Measurements from ENCODE around the gene HOXC9. TPM values are rescaled to one million over a fixed set of nuclear protein-coding genes. Genes with fewer than 3 reads are reported as not detected.

HOXC9 gene
- total RNA-seq, 1 experiment from 2014 or later: not detected

DNA sequence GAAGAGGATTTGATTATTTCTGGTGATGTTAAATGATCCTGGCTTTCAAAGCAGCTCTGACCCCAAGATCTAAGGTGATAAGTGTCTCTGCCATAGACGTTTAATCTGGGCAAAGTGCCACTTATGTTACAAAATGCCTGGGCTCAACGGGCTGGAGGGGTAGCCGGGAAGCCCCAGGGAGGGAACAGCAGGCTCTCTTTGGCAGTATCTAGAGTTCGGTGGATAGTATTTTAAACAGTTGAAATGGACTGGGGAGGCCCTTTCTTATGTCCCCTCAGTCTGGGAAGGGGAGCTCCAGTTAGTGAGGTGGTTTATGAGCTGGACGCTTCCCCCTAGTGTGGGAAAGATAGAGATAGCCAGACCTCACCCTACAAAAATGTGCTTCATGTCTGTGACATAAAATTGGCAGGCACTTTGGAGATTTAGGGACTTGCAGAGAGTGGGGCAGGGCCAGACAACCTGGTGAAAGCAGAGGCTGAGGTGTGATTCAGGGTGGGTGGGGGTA, 32.5 kb upstream of the HOXC9 start:
- peaks cover 2 to 16% of the 10 kb centered on the region in 2 experiments; a peak in 2 of 5 replicates for H3K9me3 Mint-ChIP-seq
- no peak overlapping the region for H3K27ac ChIP-seq (ENCODE audit: insufficient read length, low read depth, low read length)
- H2AFZ ChIP-seq (ENCODE audit: low read length): no peak overlapping the region
- H2BK12ac ChIP-seq (ENCODE audit: insufficient read length, low read depth, low read length): no peak overlapping the region
- TF ChIP-seq, protein P1, sequence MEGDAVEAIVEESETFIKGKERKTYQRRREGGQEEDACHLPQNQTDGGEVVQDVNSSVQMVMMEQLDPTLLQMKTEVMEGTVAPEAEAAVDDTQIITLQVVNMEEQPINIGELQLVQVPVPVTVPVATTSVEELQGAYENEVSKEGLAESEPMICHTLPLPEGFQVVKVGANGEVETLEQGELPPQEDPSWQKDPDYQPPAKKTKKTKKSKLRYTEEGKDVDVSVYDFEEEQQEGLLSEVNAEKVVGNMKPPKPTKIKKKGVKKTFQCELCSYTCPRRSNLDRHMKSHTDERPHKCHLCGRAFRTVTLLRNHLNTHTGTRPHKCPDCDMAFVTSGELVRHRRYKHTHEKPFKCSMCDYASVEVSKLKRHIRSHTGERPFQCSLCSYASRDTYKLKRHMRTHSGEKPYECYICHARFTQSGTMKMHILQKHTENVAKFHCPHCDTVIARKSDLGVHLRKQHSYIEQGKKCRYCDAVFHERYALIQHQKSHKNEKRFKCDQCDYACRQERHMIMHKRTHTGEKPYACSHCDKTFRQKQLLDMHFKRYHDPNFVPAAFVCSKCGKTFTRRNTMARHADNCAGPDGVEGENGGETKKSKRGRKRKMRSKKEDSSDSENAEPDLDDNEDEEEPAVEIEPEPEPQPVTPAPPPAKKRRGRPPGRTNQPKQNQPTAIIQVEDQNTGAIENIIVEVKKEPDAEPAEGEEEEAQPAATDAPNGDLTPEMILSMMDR (conservative IDR thresholded peaks at IDR 0.05): no peak
- H4K20me1 ChIP-seq (ENCODE audit: control insufficient read depth, insufficient read depth, insufficient read length): no peaks in the 10 kb centered on the region
- H2BK5ac ChIP-seq (ENCODE audit: insufficient read length, low read length): no peak overlapping the region
- H2BK120ac ChIP-seq (ENCODE audit: low read depth, low read length, poor library complexity, severe bottlenecking): no peak overlapping the region
- H3K56ac ChIP-seq (ENCODE audit: insufficient read length, low read depth, low read length): no peak overlapping the region
- no peaks in the 10 kb centered on the region for H3K79me1 ChIP-seq (ENCODE audit: insufficient read depth, low read depth, low read length, poor library complexity, severe bottlenecking)
- peaks cover 100% of the 10 kb centered on the region for H3K27me3 Mint-ChIP-seq (ENCODE audit: low read depth)
- H3K9me3 ChIP-seq (ENCODE audit: control insufficient read depth, low read depth, low read length): no peaks in the 10 kb centered on the region
- no peak for DNase-seq
- no peak overlapping the region for H3K27ac Mint-ChIP-seq
- H3K36me3 Mint-ChIP-seq (ENCODE audit: insufficient read depth in 1 of 3, low read depth in 3 of 3): peaks cover 0 to 1% (median 0%) of the 10 kb centered on the region in 3 experiments; a peak in 1 of 7 replicates
- no peak overlapping the region for H2BK15ac ChIP-seq (ENCODE audit: low read depth, low read length)
- H3K79me2 ChIP-seq (ENCODE audit: insufficient read depth, low read length): no peaks in the 10 kb centered on the region
- H3K4ac ChIP-seq (ENCODE audit: low read depth, low read length): no peak overlapping the region
- no peak overlapping the region for H3T11ph ChIP-seq (ENCODE audit: low read length)
- H4K8ac ChIP-seq (replicated peaks; ENCODE audit: insufficient read length, low read depth, low read length): no peak overlapping the region
- H2AK5ac ChIP-seq (ENCODE audit: insufficient read length, low read length): no peak overlapping the region
- H4K91ac ChIP-seq (ENCODE audit: insufficient read length, low read depth, low read length): no peak overlapping the region
- H3K4me1 ChIP-seq (ENCODE audit: insufficient read depth, low read length): no peaks in the 10 kb centered on the region
- no peak overlapping the region for H2BK20ac ChIP-seq (ENCODE audit: low read depth, low read length, poor library complexity, severe bottlenecking)
- H3K23ac ChIP-seq (ENCODE audit: insufficient read length, low read depth, low read length): no peak overlapping the region
- H4K5ac ChIP-seq (ENCODE audit: insufficient read length, low read depth, low read length): no peak overlapping the region
- no peak overlapping the region for H3K14ac ChIP-seq (ENCODE audit: insufficient read depth, low read length)
- H3K27me3 ChIP-seq (ENCODE audit: insufficient read depth, low read length): peaks cover 96% of the 10 kb centered on the region
- H3K4me2 ChIP-seq (ENCODE audit: insufficient read depth, insufficient read length, low read length): no peak overlapping the region
- WGBS (ENCODE audit: extremely low coverage, insufficient read length, low lambda C conversion rate): no CpG with 5 or more reads among the region's 5 CpGs
- H3K18ac ChIP-seq (ENCODE audit: insufficient read length, low read depth, low read length): no peak overlapping the region
- no peak overlapping the region for H3K9ac ChIP-seq (ENCODE audit: extremely low read depth, insufficient read length, low read length)
- H3K23me2 ChIP-seq (ENCODE audit: insufficient read length, low read depth, low read length, poor library complexity, severe bottlenecking): no peaks in the 10 kb centered on the region
- peaks cover 8 to 12% of the 10 kb centered on the region in 2 experiments; a peak in 3 of 4 replicates for H3K4me1 Mint-ChIP-seq
- no peak overlapping the region; a peak in 1 of 5 replicates for H3K4me3 Mint-ChIP-seq
